H9 (cell line): ENCODE measurements around the gene STK11IP. TPM values are rescaled to one million over a fixed set of nuclear protein-coding genes. Genes with fewer than 3 reads are reported as not detected.

Experiments
- DNase-seq: peaks from one replicate; pipeline ENCODE4 v3.0.0-alpha.2; 2017
- H2AFZ ChIP-seq: one replicate; pipeline ENCODE4 v1.6.1; 2013; ENCODE audit warnings: mild to moderate bottlenecking, low read length, control low read depth, moderate library complexity
- H2AK5ac ChIP-seq: 2 replicates; pipeline ENCODE4 v1.6.1; 2013; ENCODE audit warnings: low read length, control low read depth, mixed read lengths; ENCODE audit not compliant: insufficient read length
- H2BK120ac ChIP-seq: one replicate; pipeline ENCODE4 v1.6.1; 2013; ENCODE audit warnings: low read depth, mild to moderate bottlenecking, low read length, control low read depth, inconsistent platforms; ENCODE audit not compliant: poor library complexity, severe bottlenecking
- H2BK12ac ChIP-seq: 2 replicates; pipeline ENCODE4 v1.6.1; 2013; ENCODE audit warnings: low read length, control low read depth, mixed read lengths, low read depth; ENCODE audit not compliant: insufficient read length
- H2BK15ac ChIP-seq: 2 replicates; pipeline ENCODE4 v1.6.1; 2013; ENCODE audit warnings: low read depth, low read length, control low read depth
- H2BK20ac ChIP-seq: one replicate; pipeline ENCODE4 v1.6.1; 2013; ENCODE audit warnings: low read depth, mild to moderate bottlenecking, low read length, control low read depth, inconsistent platforms; ENCODE audit not compliant: poor library complexity, severe bottlenecking
- H2BK5ac ChIP-seq: 2 replicates; pipeline ENCODE4 v1.6.1; 2013; ENCODE audit warnings: low read length, control low read depth, mixed read lengths; ENCODE audit not compliant: insufficient read length
- H3K14ac ChIP-seq: 2 replicates; pipeline ENCODE4 v1.6.1; 2013; ENCODE audit warnings: low read length, control low read depth; ENCODE audit not compliant: insufficient read depth
- H3K18ac ChIP-seq: 2 replicates; pipeline ENCODE4 v1.6.1; 2013; ENCODE audit warnings: low read depth, mild to moderate bottlenecking, mixed read lengths, low read length, control low read depth; ENCODE audit not compliant: insufficient read length
- H3K23ac ChIP-seq: 2 replicates; pipeline ENCODE4 v1.6.1; 2013; ENCODE audit warnings: low read length, control low read depth, mixed read lengths, low read depth; ENCODE audit not compliant: insufficient read length
- H3K23me2 ChIP-seq: 2 replicates; pipeline ENCODE4 v1.6.1; 2013; ENCODE audit warnings: low read depth, mild to moderate bottlenecking, mixed read lengths, low read length, control low read depth; ENCODE audit not compliant: insufficient read length, poor library complexity, severe bottlenecking
- H3K27ac ChIP-seq: 2 replicates; pipeline ENCODE4 v1.5.1; 2013; ENCODE audit warnings: low read length, control low read depth, mixed read lengths, low read depth; ENCODE audit not compliant: insufficient read length
- H3K27me3 ChIP-seq: 2 replicates; pipeline ENCODE4 v1.6.1; 2013; ENCODE audit warnings: low read length, control low read depth, inconsistent platforms; ENCODE audit not compliant: insufficient read depth
- H3K4ac ChIP-seq: 2 replicates; pipeline ENCODE4 v1.6.1; 2013; ENCODE audit warnings: low read depth, mild to moderate bottlenecking, control low read depth, inconsistent platforms, low read length, moderate library complexity
- H3K4me1 ChIP-seq: 2 replicates; pipeline ENCODE4 v1.6.1; 2013; ENCODE audit warnings: low read length, control low read depth, inconsistent platforms; ENCODE audit not compliant: insufficient read depth
- H3K4me2 ChIP-seq: 2 replicates; pipeline ENCODE4 v1.6.1; 2013; ENCODE audit warnings: low read length, control low read depth, mixed read lengths; ENCODE audit not compliant: insufficient read length, insufficient read depth
- H3K56ac ChIP-seq: 2 replicates; pipeline ENCODE4 v1.6.1; 2013; ENCODE audit warnings: low read depth, mild to moderate bottlenecking, mixed read lengths, low read length, control low read depth; ENCODE audit not compliant: insufficient read length
- H3K79me1 ChIP-seq: 2 replicates; pipeline ENCODE4 v1.6.1; 2013; ENCODE audit warnings: low read depth, mild to moderate bottlenecking, moderate library complexity, low read length, control low read depth, inconsistent platforms; ENCODE audit not compliant: insufficient read depth, poor library complexity, severe bottlenecking
- H3K79me2 ChIP-seq: 2 replicates; pipeline ENCODE4 v1.6.1; 2013; ENCODE audit warnings: low read length, control low read depth, inconsistent platforms; ENCODE audit not compliant: insufficient read depth
- H3K9ac ChIP-seq: 2 replicates; pipeline ENCODE4 v1.6.1; 2013; ENCODE audit warnings: low read length, control low read depth, mixed read lengths; ENCODE audit not compliant: insufficient read length; ENCODE audit errors: extremely low read depth
- H3K9me3 ChIP-seq: one replicate; pipeline ENCODE4 v1.6.1; 2013; ENCODE audit warnings: low read depth, low read length, inconsistent platforms; ENCODE audit not compliant: control insufficient read depth
- H3T11ph ChIP-seq: one replicate; pipeline ENCODE4 v1.6.1; 2013; ENCODE audit warnings: mild to moderate bottlenecking, low read length, control low read depth, inconsistent platforms
- H4K20me1 ChIP-seq: one replicate; pipeline ENCODE4 v1.6.1; 2013; ENCODE audit not compliant: control insufficient read depth, insufficient read length, insufficient read depth
- H4K5ac ChIP-seq: 2 replicates; pipeline ENCODE4 v1.6.1; 2013; ENCODE audit warnings: low read depth, mild to moderate bottlenecking, mixed read lengths, low read length, control low read depth; ENCODE audit not compliant: insufficient read length
- H4K8ac ChIP-seq: replicated peaks from 2 replicates; pipeline ENCODE4 v1.6.1; 2013; ENCODE audit warnings: low read length, control low read depth, mixed read lengths, low read depth; ENCODE audit not compliant: insufficient read length
- H4K91ac ChIP-seq: 2 replicates; pipeline ENCODE4 v1.6.1; 2013; ENCODE audit warnings: low read depth, mild to moderate bottlenecking, moderate library complexity, mixed read lengths, low read length, control low read depth; ENCODE audit not compliant: insufficient read length
- H3K27ac Mint-ChIP-seq, 3 experiments: 2 replicates in 2 of 3; 3 replicates in 1 of 3; pipeline ENCODE4 v1.8.0; 2020 to 2021; ENCODE audit warnings: mixed read lengths in 3 of 3, mild to moderate bottlenecking in 1 of 3, moderate library complexity in 1 of 3
- H3K27me3 Mint-ChIP-seq: 2 replicates; pipeline ENCODE4 v1.8.0; 2021; ENCODE audit warnings: low read depth, mild to moderate bottlenecking, moderate library complexity, mixed read lengths
- H3K36me3 Mint-ChIP-seq, 3 experiments: 2 replicates in 2 of 3; 3 replicates in 1 of 3; pipeline ENCODE4 v1.8.0; 2020 to 2021; ENCODE audit warnings: low read depth in 3 of 3, mixed read lengths in 3 of 3; ENCODE audit not compliant: insufficient read depth in 1 of 3
- H3K4me1 Mint-ChIP-seq, 2 experiments: 2 replicates each; pipeline ENCODE4 v1.8.0; 2020; ENCODE audit warnings: mixed read lengths in 2 of 2
- H3K4me3 Mint-ChIP-seq, 2 experiments: 2 replicates in 1 of 2; 3 replicates in 1 of 2; pipeline ENCODE4 v1.8.0; 2020 to 2021; ENCODE audit warnings: mild to moderate bottlenecking in 2 of 2, mixed read lengths in 2 of 2, moderate library complexity in 1 of 2
- H3K9me3 Mint-ChIP-seq, 2 experiments: 2 replicates in 1 of 2; 3 replicates in 1 of 2; pipeline ENCODE4 v1.8.0; 2020; ENCODE audit warnings: mild to moderate bottlenecking in 2 of 2, mixed read lengths in 2 of 2, moderate library complexity in 1 of 2
- WGBS: extraction: QIAGEN DNeasy Blood & Tissue Kit; methylation state at CpG from one replicate; pipeline ENCODE4 v1.1.7; 2013; ENCODE audit warnings: missing lambda C conversion rate, low lambda C conversion rate, mixed read lengths; ENCODE audit not compliant: insufficient read length; ENCODE audit errors: extremely low coverage; 5-methylcytosine and 5-hydroxymethylcytosine counted together
- total RNA-seq: library from RNA; stranded (reverse); gene quantifications from 2 replicates; pipeline ENCODE4 v1.2.1, GENCODE V29; 2021
- TF ChIP-seq, protein P1 (sequence below): fragments of 200-600 bp; sonication (generic); conservative IDR thresholded peaks from 3 replicates; pipeline ENCODE4 v1.8.0; 2021; ENCODE audit warnings: antibody characterized with exemption, mild to moderate bottlenecking

STK11IP gene
- total RNA-seq, 1 experiment from 2014 or later: 31.1 TPM

DNA sequence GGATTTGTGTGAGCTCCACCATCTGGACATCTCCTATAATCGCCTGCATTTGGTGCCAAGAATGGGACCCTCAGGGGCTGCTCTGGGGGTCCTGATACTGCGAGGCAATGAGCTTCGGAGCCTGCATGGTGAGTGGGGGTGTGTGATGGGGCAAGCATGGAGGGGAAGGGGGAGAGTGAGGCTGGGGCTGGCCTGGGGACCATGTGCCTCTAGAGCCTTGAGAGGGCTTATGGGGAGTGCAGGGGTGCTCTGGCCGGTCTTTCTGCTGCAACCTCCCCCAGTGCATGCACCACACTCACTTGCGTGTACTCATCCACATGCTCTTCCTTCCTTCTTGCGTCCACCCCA, 7.9 kb downstream of the STK11IP start:
- Histone ChIP-seq H3T11ph (no peak overlapping the region), H2BK5ac (no peak overlapping the region), H3K23ac (no peak overlapping the region), H3K27ac (no peak overlapping the region), H2BK120ac (no peak overlapping the region), H4K8ac (no peak overlapping the region), H3K9ac (no peak overlapping the region), H3K79me1 (no peaks in the 10 kb centered on the region), H3K14ac (no peak overlapping the region), H3K4ac (no peak overlapping the region), H2AK5ac (no peak overlapping the region), H3K79me2 (no peaks in the 10 kb centered on the region), H3K23me2 (no peaks in the 10 kb centered on the region), H3K18ac (no peak overlapping the region), H2BK15ac (no peak overlapping the region), H3K4me2 (no peak overlapping the region), H2BK12ac (no peak overlapping the region), H3K4me1 (no peaks in the 10 kb centered on the region), H4K20me1 (no peaks in the 10 kb centered on the region), H3K9me3 (no peaks in the 10 kb centered on the region), H2AFZ (no peak overlapping the region), H3K27me3 (no peaks in the 10 kb centered on the region), H2BK20ac (no peak overlapping the region), H4K91ac (no peak overlapping the region), H4K5ac (no peak overlapping the region), H3K56ac (no peak overlapping the region)
- TF ChIP-seq, protein P1, sequence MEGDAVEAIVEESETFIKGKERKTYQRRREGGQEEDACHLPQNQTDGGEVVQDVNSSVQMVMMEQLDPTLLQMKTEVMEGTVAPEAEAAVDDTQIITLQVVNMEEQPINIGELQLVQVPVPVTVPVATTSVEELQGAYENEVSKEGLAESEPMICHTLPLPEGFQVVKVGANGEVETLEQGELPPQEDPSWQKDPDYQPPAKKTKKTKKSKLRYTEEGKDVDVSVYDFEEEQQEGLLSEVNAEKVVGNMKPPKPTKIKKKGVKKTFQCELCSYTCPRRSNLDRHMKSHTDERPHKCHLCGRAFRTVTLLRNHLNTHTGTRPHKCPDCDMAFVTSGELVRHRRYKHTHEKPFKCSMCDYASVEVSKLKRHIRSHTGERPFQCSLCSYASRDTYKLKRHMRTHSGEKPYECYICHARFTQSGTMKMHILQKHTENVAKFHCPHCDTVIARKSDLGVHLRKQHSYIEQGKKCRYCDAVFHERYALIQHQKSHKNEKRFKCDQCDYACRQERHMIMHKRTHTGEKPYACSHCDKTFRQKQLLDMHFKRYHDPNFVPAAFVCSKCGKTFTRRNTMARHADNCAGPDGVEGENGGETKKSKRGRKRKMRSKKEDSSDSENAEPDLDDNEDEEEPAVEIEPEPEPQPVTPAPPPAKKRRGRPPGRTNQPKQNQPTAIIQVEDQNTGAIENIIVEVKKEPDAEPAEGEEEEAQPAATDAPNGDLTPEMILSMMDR: no peak
- no CpG with 5 or more reads among the region's 6 CpGs for WGBS
- no peaks in the 10 kb centered on the region for H3K9me3 Mint-ChIP-seq
- H3K36me3 Mint-ChIP-seq: peaks cover 8 to 51% (median 37%) of the 10 kb centered on the region in 3 experiments; a peak in 6 of 7 replicates
- DNase-seq: no peak
- H3K27me3 Mint-ChIP-seq: no peaks in the 10 kb centered on the region
- no peak overlapping the region for H3K4me3 Mint-ChIP-seq
- H3K27ac Mint-ChIP-seq: no peak overlapping the region
- H3K4me1 Mint-ChIP-seq: peaks cover 0 to under 1% of the 10 kb centered on the region in 2 experiments; a peak in 2 of 4 replicates
